Thyroid gland (tissue), 4 donors: ENCODE results near the gene WNT10A.

Source experiments
- POLR2A ChIP-seq, 2 donors: fragments of 450-650 bp; IDR thresholded peaks; one replicate each; pipeline ENCODE4 v1.6.1; 2017; ENCODE audit warnings: antibody characterized with exemption in 2 of 2, mild to moderate bottlenecking in 2 of 2, moderate library complexity in 1 of 2
- TF ChIP-seq, protein P1 (sequence below), 6 experiments: fragments of 200-600 bp in 3 of 6; fragments of 450-650 bp in 3 of 6; sonication (generic) in 3 of 6; IDR thresholded peaks; one replicate each; pipeline ENCODE4 v1.5.1; 2016 to 2019; ENCODE audit warnings: antibody characterized with exemption in 6 of 6, mild to moderate bottlenecking in 2 of 6, inconsistent platforms in 1 of 6, moderate library complexity in 1 of 6

DNA sequence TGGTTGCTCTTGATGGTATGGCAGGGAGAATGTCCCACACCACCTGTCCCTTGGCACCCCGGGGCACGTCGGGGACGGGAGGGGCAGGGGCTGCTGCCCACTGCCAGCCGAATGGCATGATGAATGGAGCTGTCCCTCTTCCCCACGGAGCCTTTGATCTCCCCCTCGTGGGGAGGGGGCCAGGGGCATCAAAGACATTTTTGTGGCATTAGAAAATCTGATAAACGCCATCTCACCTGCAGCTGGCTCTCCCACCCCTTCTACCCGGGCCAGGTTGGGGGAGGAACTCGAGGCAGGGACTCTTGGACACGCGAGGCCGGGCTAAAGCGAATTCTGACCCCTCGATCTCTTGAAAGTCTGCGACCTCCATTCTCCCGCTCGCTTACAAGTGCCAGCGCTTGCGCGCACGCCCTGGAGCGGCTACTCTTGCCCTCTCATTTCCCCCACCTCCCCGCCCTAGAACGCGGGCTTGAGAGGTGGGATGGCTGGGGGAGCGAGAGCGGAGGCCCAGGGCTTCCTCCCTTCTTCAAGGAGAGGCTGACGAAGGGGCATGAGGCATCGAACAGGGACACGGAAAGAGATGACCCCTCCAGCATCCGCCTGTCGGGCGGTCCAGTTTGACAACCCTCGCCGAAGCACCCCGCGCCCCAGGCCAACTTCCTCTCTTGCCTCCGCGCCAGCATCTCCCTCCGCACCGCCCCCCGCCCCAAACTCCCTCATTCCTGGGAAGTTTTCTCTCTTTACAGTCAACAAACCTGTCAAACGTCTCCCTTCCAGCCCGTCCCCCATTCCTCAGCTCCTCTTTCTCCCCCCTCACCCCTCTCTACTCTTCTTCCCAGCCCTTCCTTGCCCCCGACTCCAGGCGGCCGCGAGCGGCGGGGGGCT, 21.7 kb upstream of the WNT10A start:
- TF ChIP-seq, protein P1, sequence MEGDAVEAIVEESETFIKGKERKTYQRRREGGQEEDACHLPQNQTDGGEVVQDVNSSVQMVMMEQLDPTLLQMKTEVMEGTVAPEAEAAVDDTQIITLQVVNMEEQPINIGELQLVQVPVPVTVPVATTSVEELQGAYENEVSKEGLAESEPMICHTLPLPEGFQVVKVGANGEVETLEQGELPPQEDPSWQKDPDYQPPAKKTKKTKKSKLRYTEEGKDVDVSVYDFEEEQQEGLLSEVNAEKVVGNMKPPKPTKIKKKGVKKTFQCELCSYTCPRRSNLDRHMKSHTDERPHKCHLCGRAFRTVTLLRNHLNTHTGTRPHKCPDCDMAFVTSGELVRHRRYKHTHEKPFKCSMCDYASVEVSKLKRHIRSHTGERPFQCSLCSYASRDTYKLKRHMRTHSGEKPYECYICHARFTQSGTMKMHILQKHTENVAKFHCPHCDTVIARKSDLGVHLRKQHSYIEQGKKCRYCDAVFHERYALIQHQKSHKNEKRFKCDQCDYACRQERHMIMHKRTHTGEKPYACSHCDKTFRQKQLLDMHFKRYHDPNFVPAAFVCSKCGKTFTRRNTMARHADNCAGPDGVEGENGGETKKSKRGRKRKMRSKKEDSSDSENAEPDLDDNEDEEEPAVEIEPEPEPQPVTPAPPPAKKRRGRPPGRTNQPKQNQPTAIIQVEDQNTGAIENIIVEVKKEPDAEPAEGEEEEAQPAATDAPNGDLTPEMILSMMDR (IDR thresholded peaks at IDR 0.05): no peak
- no peak for TF ChIP-seq POLR2A (IDR thresholded peaks at IDR 0.05)
